CD4-positive, alpha-beta T cell treated with Interleukin-2 at 100 ng/mL for 4 hours (primary cell): ENCODE data around the gene VAMP8.
A peak's percentile ranks its signal among the peaks of the same experiment; 100 is the strongest.
"Not testable (repeated sequence)": the region's sequence is repeated elsewhere in the genome, so short reads cannot be mapped to it uniquely, and the experiment has no call there.

Source experiments
- DNase-seq: peaks from one replicate; pipeline ENCODE4 v3.0.0-alpha.2; 2020; ENCODE audit warnings: low spot score

The VAMP8 gene

DNA sequence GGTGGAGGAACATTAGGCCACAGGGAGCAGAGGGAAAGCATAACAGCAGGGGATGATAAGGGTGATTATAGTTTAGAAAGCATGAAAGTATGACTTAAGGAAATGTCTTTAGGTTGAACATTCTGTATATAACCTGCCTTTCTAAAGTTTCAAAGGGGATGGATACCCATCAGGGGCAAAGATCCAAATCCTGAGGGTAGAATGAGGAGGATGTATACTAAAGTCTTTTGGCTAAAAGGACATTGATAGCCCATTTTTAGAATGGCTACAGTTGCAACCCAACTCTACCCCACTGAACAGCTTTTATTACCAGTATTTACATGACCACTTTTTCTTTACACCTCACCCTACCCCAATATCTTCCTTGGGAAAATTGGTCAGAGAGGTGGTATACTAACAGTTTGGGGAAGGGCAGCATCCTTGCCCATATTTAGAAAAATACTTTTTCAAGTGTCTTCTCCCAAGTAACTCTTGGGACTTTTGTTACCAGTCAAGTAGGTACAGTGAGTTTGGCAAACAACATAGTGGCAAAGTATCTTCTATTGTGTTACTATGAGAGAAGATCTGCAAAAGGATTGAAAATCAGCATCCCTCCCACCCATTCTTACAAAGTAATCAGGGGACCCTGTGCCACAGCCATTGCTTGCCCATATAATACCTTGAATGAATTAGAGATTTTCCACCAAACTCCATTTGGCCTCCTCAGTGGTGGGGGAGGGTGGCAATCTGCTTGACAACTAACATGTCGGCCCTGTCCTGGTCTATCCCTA lies 30.1 kb upstream of the VAMP8 start:
- no peak for DNase-seq

DNA sequence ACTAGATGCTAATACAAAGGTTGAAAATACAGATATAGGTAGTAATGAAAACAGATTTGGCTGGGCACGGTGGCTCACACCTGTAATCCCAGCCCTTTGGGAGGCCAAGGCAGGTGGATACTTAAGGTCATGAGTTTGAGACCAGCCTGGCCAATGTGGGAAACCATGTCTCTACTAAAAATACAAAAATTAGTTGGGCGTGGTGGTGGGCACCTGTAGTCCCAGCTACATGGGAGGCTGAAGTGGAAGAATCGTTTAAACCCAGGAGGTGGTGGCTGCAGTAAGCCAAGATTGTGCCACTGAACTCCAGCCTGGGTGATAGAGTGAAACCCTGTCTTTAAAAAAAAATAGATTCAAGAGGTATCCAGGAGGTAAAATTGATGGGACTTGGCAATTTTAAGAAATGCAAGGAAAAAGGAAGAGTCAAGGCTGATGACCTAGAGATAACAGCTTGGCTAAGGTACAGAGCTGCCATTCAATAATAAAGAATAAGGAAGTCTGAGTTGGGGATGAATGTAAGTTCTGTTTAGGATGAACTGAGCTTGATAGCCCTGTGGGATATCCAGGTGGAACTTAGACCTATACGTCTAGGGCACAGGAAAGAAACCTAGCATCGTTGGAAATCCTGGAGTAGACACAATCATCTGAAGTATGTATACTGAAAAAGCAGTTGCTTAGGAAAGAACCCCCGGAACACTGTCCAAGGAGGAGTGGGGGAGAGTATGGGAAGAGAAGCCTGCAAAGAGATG lies 29.4 kb upstream of the VAMP8 start:
- DNase-seq: no peak

DNA sequence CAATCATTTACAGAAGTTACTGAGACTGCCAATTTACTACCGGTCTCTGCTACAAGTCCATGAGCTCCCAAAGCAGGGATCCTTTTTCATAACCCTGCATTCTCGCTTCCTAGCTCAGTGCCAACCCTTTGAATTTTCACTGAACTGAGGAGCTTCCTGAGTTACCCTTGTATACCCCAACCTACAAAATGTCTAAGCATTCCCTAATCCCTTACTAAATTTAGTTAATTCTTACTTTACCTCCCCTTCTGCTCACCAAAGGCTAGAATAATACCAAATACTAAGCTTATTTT lies 28.8 kb upstream of the VAMP8 start:
- no peak for DNase-seq

DNA sequence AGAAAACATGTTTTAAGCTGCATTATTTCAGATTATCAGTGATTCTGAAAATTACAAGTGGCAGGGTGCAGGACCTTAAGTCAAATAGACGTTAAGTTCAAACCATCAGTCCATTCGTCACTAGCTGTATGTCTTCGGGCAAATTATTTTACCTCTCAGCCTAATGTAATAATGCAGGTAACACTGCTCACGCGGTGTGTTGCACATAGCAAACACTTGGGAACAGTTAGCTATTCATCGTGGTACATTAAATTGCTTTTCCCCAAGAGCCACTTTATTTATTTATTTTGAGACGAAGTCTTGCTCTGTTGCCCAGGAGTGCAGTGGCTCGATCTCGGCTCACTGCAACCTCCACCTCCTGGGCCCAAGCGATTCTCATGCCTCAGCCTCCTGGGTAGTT lies 28.3 kb upstream of the VAMP8 start:
- DNase-seq: no peak

DNA sequence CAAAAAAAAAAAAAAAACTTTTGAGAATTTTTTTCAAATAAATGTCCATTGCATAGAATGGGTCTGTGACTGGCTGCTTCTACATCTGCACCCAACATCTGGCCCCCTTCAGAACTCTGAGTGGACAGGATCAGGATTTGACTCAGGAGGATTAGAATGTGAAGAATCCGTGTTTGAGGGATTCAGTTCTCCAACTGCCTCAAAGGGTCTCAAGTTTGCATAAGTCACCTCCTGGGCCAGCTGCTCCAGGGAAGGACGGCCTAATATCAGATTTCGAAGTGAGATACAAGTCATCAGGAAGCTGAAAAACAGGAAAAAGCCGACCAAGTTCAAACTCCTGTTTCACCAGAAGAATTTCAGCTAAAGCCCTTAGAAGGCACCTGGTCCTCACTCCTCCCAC lies 27.6 kb upstream of the VAMP8 start:
- no peak for DNase-seq

DNA sequence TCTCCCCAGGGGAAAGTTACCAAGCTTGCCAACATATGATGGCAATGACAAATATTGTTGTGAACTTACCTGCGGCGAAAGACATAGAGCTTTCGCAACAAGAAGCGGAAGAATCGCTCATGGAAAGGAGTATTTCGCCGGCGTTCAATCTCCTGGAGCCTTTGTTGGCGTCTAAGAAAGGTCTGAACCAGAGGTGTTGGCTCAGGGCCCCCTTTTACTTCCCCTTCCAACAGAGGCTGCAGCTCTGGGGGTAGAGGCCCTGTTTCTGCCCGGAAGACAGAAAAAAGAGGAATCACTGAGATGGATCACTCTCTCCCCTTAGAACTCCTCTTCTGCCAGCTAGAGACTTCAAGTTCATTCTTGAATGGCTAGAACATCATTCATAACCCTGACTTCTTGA lies 26.9 kb upstream of the VAMP8 start:
- DNase-seq: no peak

DNA sequence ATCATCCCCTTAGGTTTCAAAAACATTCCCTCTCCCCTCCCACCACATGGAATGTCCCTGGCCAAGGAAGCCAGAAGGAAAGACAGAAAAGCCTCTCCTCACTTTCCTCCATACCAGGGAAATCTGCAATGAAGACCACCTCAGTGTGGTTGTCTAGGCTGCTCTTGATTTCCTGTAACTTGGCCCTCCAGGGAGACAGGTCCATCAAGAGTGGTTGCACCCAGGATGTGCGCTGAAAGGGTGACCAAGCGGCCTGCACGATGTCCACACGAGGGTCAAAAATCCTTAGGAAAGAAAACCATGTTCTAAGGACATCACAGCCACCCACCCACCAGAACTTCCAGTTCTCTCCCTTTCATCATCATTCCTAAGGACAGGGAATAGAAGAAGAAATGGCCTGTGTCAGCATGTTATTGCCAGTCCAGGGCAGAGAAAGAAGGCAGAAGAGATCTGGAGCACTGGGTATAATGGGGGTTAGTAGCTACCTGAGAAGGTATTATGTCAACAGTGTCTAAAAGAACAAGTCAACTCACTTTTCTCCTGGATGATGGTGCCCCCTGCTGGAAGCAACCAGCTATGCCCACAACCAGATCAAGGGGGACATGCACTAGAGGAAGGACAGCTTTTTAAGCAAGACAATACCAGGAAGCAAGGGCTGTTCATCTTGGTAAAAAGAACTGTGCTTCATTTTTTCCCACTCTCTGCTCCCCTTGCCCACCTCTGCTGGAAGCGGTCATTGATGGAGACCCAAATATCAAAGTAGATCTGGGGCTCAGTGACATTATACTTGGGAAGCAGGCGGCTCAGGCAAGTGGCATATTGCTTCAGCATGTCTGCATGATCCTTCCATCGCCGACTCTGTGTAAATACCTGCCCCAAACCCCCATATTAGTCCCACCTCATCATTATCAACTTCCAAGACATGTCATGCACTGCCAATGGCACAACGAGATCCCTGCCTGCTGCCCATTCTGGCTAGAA lies 25.4 kb upstream of the VAMP8 start:
- peak; percentile 93 for DNase-seq

DNA sequence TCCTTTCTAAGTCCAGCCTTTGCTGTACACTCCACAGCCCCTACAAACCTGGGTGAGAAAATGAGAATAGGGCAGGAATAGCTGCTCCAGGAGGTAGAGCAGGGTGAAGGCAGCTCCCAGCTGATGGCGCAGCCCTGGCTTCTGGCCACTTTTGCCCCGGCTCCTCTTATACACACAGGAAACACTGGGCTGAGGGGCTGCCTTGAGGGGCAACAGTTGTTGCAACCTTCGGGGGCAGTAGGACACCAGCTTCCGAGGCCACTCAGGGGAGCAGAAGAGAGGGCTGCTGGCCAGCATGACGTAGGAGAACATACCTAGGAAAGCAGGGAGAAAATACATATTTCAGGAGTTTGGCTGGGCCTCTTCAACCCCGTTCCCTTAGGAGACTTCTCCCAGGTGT lies 24.2 kb upstream of the VAMP8 start:
- DNase-seq: no peak

DNA sequence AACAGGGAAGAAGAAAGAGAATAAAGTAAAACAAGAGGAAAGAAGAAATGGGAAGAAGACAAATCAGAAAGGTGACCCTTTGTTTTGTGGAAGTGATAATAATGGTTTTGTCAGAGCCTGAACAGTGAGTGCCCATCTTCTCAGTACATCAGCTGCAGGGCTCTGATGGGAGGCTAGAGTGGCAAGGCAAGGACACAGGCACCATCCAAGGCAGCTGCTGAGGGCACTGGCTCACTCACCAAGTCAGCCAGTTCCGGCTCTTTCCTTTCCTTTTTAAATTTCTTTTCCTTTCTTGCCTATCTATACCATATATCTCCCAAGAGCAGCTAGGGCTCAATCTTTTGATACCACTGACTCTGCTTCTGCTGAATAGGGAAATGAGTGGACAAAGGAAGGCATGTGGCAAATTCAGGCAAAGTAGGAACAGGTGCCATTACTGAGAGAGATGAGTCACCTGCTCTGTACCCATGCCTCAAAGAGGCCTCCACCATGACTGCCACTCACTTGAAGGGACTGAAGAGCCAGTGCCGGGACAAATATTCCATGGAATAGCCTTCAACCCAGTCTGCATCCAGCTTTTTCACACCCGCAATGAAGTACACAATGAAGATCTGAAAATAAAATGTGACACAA lies 22.3 kb upstream of the VAMP8 start:
- DNase-seq: no peak

DNA sequence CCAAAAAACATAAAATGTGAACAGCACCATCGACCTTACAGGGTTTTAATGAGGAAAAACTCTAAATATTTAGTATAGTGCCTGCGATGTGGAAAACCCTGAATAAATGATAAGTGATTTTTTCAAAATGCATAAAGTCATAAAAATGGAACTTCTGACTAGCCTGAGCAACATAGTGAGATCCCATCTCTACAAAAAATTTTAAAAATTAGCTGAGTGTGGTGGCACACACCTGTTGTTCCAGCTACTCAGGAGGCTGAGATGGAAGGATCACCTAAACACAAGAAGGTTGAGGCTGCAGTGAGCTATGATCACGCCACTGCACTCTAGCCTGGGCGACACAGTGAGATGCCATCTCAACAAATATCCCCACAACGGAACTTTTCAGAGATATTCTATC lies 20.3 kb upstream of the VAMP8 start:
- DNase-seq: no peak

DNA sequence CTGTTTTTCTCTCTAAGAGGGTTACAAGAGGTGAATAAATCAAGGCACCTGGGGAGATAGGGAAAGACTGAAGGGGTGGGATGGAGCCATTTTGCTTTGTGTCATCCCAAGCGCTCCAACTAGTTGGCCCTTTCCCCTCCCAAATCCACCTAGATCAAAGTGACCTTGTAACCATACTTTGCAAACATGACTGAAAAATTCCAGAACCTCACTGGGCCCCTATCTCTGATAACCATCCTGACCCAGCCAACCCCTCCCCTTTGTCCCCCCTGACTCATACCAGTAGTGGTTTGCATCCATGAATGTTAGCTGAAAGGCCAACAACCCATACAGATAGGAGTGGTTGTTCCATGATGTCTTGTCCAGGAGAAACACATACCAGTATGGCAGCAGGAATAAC lies 19.2 kb upstream of the VAMP8 start:
- no peak for DNase-seq

DNA sequence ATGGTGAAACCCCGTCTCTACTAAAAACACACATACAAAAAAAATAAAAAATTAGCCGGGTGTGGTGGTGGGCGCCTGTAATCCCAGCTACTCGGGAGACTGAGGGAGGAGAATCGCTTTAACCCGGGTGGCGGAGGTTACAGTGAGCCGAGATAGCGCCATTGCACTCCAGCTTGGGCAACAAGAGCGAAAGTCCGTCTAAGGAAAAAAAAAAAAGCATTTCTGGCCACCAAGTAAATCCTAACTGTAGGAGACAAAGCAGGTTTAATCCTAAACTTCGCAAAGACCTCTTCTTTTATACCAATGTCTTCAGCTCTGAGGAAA lies 17.0 kb upstream of the VAMP8 start:
- not testable (repeated sequence) for DNase-seq

DNA sequence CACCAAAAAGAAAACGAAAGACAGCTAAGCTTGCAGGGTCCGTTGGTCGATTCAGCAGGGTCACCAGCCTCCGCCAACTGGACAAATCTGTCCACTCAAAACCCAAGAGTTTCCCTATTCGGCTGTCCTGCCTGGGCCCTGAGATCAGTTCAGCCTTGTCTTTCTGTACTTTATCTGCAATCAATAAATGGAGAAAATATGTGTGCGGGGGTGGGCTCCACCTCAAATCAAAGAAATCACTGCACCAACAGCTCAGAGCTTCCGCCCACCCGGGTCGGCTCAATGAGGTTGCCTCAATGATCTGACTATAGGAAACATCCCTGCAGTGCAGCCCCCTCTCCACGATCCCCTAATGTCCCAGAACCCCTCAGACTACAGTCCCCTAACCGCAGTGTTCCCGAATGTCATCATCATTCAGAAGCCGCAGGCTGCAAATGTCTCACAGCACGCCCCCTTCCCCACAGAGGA lies 16.5 kb upstream of the VAMP8 start:
- no peak for DNase-seq

DNA sequence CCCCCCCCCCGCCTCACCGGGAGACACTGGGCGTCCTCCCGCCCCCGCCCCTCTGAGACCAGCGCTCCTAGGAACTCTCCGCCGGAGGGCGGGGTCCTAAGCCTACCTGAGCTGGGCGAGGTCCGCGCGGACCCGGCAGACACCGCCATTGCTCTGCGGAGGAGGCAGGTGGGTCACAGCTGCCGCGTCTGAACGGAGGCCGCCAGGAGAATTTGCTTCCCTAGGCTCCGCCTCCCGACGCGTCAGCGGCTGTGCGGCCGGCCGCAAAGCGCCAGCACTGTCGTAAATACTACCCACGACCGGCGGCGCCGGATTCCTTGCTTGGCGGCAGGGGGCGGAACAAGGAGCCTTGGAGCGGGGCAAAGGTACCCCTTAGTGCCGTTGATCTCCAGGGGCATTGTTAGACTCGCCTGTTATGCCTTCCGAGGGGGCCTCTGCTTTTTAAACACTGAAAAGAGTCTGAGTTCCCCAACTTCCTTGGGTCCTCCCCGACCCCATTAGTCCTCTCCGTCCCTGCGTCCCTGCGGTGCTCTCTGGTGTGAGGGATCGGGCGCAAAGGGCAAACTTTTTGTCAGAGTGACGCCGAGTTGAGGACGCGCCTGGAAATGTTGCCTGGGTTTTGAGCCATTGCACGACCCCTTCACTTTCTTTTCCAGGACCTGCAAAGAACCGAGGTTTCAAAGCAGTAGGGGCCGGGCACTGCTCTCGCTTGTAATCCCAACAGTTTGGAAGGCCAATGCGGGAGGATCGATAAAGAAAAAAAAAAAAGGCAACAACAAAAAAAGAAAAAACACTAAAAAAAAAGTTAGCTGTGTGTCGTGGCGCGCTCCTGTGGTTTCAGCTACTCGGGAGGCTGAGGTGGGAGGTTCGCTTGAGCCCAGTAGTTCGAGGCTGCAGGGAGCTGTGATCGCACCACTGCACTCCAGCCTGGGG lies 15.8 kb upstream of the VAMP8 start, which contains the start of gene GGCX:
TSS of gene GGCX (minus strand) at position 214 of the 933 bp plus-strand sequence. CDS start at position 149, 65 bp downstream.
- peak; percentile 95 for DNase-seq

DNA sequence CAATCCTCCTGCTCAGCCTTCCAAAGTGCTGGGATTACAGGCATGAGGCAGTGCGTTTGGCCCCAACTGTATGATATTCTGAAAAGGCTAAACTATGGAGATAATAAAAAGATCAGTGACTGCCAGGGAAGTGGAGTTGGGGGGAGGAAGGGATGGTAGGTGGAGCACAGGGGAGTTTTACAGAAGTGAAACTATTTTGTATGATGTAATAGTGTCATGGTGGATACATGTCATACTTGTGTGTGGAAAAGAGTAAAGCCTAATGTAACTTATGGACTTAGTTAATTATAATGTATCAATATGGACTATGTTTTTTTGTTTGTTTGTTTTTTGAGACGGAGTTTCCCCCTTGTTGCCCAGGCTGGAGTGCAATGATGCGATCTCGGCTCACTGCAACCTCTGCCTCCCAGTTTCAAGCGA lies 13.2 kb upstream of the VAMP8 start:
- DNase-seq: no peak

DNA sequence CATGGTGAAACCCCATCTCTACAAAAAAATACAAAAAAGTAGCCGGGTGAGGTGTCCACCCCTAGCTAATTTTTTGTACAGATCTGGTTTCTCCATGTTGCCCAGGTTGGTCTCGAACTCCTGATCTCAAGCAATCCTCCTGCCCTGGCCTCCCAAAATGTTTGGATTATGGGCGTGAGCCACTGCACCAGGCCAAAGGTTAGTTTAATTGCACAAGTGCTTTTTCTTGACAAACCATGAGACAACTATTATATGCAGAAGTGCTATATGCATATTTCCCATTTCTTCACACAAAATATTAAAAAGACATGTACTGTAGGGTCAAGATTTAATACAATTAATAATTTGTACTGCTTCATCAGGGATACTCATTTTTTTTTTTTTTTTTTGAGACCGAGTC lies 11.1 kb upstream of the VAMP8 start:
- DNase-seq: no peak

DNA sequence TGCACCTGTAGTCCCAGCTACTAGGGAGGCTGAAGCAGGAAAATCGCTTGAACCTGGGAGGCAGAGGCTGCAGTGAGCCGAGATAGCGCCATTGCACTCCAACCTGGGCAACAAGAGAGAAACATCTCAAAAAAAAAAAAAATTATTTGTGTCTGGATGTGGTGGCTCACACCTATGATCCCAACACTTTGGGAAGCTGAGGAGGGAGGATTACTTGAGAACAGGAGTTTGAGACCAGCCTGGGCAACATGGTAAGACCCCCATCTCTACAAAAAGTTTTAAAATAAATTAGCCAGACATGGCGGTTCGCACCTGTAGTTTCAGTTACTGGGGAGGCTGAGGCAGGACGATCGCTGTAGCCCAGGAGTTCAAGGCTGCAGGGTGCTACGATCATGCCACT lies 1.6 kb upstream of the VAMP8 start:
- no peak for DNase-seq

DNA sequence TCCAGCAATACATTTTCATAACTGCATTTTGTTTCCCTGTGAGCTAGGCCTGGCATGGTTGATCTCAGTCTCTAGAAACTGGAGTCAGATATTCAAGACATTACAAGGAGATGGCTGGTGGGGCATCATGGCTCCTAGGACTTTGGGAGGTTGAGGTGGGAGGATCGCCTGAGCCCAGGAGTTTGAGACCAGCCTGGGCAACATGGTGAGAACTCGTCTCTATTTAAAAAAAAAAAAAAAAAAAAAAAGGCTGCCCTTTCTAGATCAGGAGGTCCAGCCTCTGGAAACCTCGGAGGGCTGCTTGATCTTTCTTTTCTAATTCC lies 362 bp upstream of the VAMP8 start:
- no peak for DNase-seq

DNA sequence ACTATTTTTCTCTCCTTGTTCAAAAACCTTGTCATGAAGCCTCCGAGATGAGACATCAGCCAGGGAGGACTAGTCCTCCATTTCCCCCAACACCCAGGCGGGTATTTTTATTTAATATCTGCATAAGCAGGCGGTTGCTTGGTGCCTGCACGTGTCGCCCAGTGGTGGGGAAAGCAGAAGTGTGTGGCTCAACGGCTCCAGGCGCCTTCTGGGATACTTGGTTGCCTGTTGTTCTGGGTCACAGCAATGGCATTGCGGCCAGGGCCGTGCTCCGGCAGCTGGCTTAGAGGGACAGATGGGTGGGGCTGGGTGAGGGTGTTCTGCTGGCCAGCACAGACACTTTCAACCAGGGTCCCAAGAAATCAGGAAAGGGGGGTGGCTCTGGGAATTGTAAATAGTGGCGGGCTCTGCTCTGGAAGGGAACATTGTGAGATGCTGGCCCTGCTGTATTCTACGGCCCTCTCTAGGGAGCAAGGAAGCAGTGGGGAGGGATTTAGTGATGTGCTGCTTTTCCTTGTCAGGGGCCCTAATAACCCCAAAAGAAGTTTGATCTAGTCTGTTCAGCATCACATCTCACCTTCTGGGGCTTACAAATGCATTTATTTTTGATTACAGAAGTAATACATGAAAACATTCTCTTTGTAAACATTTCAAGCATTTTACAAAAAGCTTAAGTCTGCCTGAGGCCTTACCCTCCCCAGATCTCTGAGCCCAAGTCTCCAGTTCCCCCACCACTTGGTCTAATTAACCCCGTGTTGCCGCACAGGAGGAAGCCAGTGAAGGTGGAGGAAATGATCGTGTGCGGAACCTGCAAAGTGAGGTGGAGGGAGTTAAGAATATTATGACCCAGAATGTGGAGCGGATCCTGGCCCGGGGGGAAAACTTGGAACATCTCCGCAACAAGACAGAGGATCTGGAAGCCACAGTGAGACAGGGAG lies 1.1 kb downstream of the VAMP8 start:
- DNase-seq: no peak
